Measurements from ENCODE around the gene LONP1. TPM values are rescaled to one million over a fixed set of nuclear protein-coding genes. Genes with fewer than 3 reads are reported as not detected.

Gene LONP1
- total RNA-seq, 1 experiment from 2014 or later, result 113 TPM

GRCh38 chr19:5663904-5664303, 56.0 kb downstream of the LONP1 start:
- Histone ChIP-seq H3K9me3 (ENCODE audit: control insufficient read depth, low read depth, low read length) (no peaks in the 10 kb centered on the region), H4K5ac (ENCODE audit: insufficient read length, low read depth, low read length) (no peak overlapping the region), H3T11ph (ENCODE audit: low read length) (no peak overlapping the region), H2BK15ac (ENCODE audit: low read depth, low read length) (no peak overlapping the region), H3K23ac (ENCODE audit: insufficient read length, low read depth, low read length) (no peak overlapping the region), H2AFZ (ENCODE audit: low read length) (no peak overlapping the region), H3K79me1 (ENCODE audit: insufficient read depth, low read depth, low read length, poor library complexity, severe bottlenecking) (no peaks in the 10 kb centered on the region), H3K27ac (ENCODE audit: insufficient read length, low read depth, low read length) (no peak overlapping the region), H3K18ac (ENCODE audit: insufficient read length, low read depth, low read length) (no peak overlapping the region), H4K8ac (replicated peaks; ENCODE audit: insufficient read length, low read depth, low read length) (no peak overlapping the region), H3K79me2 (ENCODE audit: insufficient read depth, low read length) (no peaks in the 10 kb centered on the region; the same call in 1 of the 2 replicates), H2BK12ac (ENCODE audit: insufficient read length, low read depth, low read length) (no peak overlapping the region), H3K27me3 (ENCODE audit: insufficient read depth, low read length) (no peaks in the 10 kb centered on the region), H3K14ac (ENCODE audit: insufficient read depth, low read length) (no peak overlapping the region), H3K23me2 (ENCODE audit: insufficient read length, low read depth, low read length, poor library complexity, severe bottlenecking) (no peaks in the 10 kb centered on the region), H3K4me2 (ENCODE audit: insufficient read depth, insufficient read length, low read length) (no peak overlapping the region), H4K20me1 (ENCODE audit: control insufficient read depth, insufficient read depth, insufficient read length) (peaks cover 4% of the 10 kb centered on the region), H2BK120ac (ENCODE audit: low read depth, low read length, poor library complexity, severe bottlenecking) (no peak overlapping the region), H4K91ac (ENCODE audit: insufficient read length, low read depth, low read length) (no peak overlapping the region), H3K4ac (ENCODE audit: low read depth, low read length) (no peak overlapping the region), H2BK20ac (ENCODE audit: low read depth, low read length, poor library complexity, severe bottlenecking) (no peak overlapping the region), H2AK5ac (ENCODE audit: insufficient read length, low read length) (no peak overlapping the region), H3K9ac (ENCODE audit: extremely low read depth, insufficient read length, low read length) (no peak overlapping the region), H2BK5ac (ENCODE audit: insufficient read length, low read length) (no peak overlapping the region), H3K4me1 (ENCODE audit: insufficient read depth, low read length) (no peaks in the 10 kb centered on the region), H3K56ac (ENCODE audit: insufficient read length, low read depth, low read length) (no peak overlapping the region)
- H3K27me3 Mint-ChIP-seq (ENCODE audit: low read depth), result no peaks in the 10 kb centered on the region; the same call in 1 of the 2 replicates
- no peaks in the 10 kb centered on the region for H3K9me3 Mint-ChIP-seq
- H3K36me3 Mint-ChIP-seq (ENCODE audit: insufficient read depth in 1 of 3, low read depth in 3 of 3), result peaks cover 43 to 96% (median 80%) of the 10 kb centered on the region in 3 experiments; a peak in 6 of 7 replicates
- no peak for TF ChIP-seq CTCF (conservative IDR thresholded peaks at IDR 0.05)
- H3K4me3 Mint-ChIP-seq, result no peak overlapping the region
- no peak overlapping the region for H3K27ac Mint-ChIP-seq
- no peak for DNase-seq
- no CpG with 5 or more reads among the region's 17 CpGs for WGBS (ENCODE audit: extremely low coverage, insufficient read length, low lambda C conversion rate)
- H3K4me1 Mint-ChIP-seq, result peaks cover 7 to 14% of the 10 kb centered on the region in 2 experiments
